Motor neuron (in vitro differentiated cells): ENCODE measurements around the gene RRAS2. TPM values are rescaled to one million over a fixed set of nuclear protein-coding genes. Genes with fewer than 3 reads are reported as not detected.

Experiments
- ATAC-seq, 8 experiments: fragments of 200-7000 bp; cut with Tn5 transposase; replicated peaks in 6 of 8; 2 replicates each; pipeline ENCODE4 v1.8.0; 2021; ENCODE audit warnings: mild to moderate bottlenecking in 8 of 8, moderate library complexity in 8 of 8
- H3K27ac ChIP-seq, 2 donors: fragments of 250-450 bp; sonication (Bioruptor Pico); 2 replicates each; pipeline ENCODE4 v1.9.0; 2021; ENCODE audit warnings: antibody characterized with exemption in 2 of 2, mild to moderate bottlenecking in 2 of 2, moderate library complexity in 1 of 2
- H3K4me1 ChIP-seq, 2 donors: fragments of 250-450 bp; sonication (Bioruptor Pico); replicated peaks in 1 of 2; 2 replicates each; pipeline ENCODE4 v1.6.1; 2021; ENCODE audit warnings: antibody characterized with exemption in 2 of 2, mild to moderate bottlenecking in 2 of 2, moderate library complexity in 1 of 2
- H3K4me3 ChIP-seq, 5 donors: fragments of 250-450 bp; sonication (Bioruptor Pico); 2 replicates each; pipeline ENCODE4 v1.9.0; 2021; ENCODE audit warnings: antibody characterized with exemption in 5 of 5, mild to moderate bottlenecking in 5 of 5, moderate library complexity in 4 of 5
- WGBS, 10 experiments: fragments of 450-650 bp; shearing (Covaris generic); methylation state at CpG; one replicate each; pipeline ENCODE4 v1.0.0; 2022; 5-methylcytosine and 5-hydroxymethylcytosine counted together
- in situ Hi-C, 9 experiments: fragments of 400-800 bp; cut with MboI; loops; one replicate each; pipeline ENCODE4 v1.15.0; 2021; ENCODE audit warnings: low sequenced_read_pairs in 9 of 9, low pct_unique_long_range_greater_than_20kb in 2 of 9; ENCODE audit not compliant: unreplicated experiment in 9 of 9
- total RNA-seq, 8 experiments: library from RNA; unstranded; fragments of 300-600 nt; gene quantifications; 2 replicates each; pipeline versions ENCODE4 v1.2.3 to v1.2.4, GENCODE V29; 2022

RRAS2 gene
- total RNA-seq, 8 experiments from 2014 or later: 12.8 to 58.0 (median 22.4) TPM

GRCh38 chr11:14329702-14330101 is 29.3 kb downstream of the RRAS2 start:
- in situ Hi-C loops: no loop called here
- WGBS, 10 experiments: 38 to 80% (median 76%) methylated on average over 1 to 2 of the region's 2 CpGs; no CpG with 5 or more reads in 3 of the 10 experiments
- Histone ChIP-seq H3K4me1 (no peaks in the 10 kb centered on the region), H3K4me3 (no peak overlapping the region), H3K27ac (no peak overlapping the region)
- no peak for ATAC-seq

- Histone ChIP-seq H3K4me1 (no peaks in the 10 kb centered on the region), H3K27ac (no peak overlapping the region), H3K4me3 (no peak overlapping the region)
- in situ Hi-C loops: no loop called here
- no peak for ATAC-seq
Measured at GRCh38 chr11:14327116-14327515, 31.9 kb downstream of the RRAS2 start.

- in situ Hi-C loops: no loop called here
- no peak overlapping the region for H3K27ac ChIP-seq
- H3K4me3 ChIP-seq: no peak overlapping the region
- ATAC-seq: no peak
- 90 to 100% (median 95%) methylated on average over 1 to 6 of the region's 6 CpGs for WGBS, 10 experiments
- H3K4me1 ChIP-seq: no peaks in the 10 kb centered on the region
Measured at GRCh38 chr11:14323118-14323676, 35.8 kb downstream of the RRAS2 start.

DNA sequence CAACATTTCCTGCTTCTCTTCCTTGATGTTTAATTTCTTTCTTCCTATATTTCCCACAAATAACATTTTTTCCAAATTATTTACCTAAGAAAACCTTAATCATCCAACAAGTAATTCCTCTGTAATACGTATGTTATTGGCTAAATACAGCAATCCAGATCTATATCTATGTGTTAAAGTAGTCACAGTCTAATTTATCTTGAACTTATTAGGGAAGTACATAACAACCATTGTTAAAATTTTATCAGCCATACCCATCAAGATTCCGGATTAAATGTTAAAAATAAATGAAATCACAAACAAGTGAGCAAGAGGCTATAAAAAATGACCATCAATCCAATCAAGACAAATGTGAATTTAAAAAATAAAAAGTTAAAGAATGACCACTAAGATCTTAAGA is 36.5 kb downstream of the RRAS2 start:
- Histone ChIP-seq H3K4me1 (no peaks in the 10 kb centered on the region), H3K4me3 (no peak overlapping the region), H3K27ac (no peak overlapping the region)
- WGBS, 10 experiments: 82 to 100% (median 98%) methylated on average over 1 to 2 of the region's 2 CpGs
- ATAC-seq: no peak
- in situ Hi-C loops: no loop called here

- 48 to 100% (median 65%) methylated on average over 2 to 3 of the region's 3 CpGs for WGBS, 10 experiments
- Histone ChIP-seq H3K4me1 (no peaks in the 10 kb centered on the region), H3K27ac (no peak overlapping the region), H3K4me3 (no peak overlapping the region)
- in situ Hi-C loops: no loop called here
- no peak for ATAC-seq
Measured at GRCh38 chr11:14320020-14320419, 39.0 kb downstream of the RRAS2 start.

GRCh38 chr11:14318581-14318981 is 40.4 kb downstream of the RRAS2 start:
- WGBS, 10 experiments: 57 to 100% (median 91%) methylated on average over 1 of the region's 1 CpG; no CpG with 5 or more reads in 4 of the 10 experiments
- Histone ChIP-seq H3K4me1 (no peaks in the 10 kb centered on the region), H3K4me3 (no peak overlapping the region), H3K27ac (no peak overlapping the region)
- ATAC-seq: no peak
- in situ Hi-C loops: no loop called here

DNA sequence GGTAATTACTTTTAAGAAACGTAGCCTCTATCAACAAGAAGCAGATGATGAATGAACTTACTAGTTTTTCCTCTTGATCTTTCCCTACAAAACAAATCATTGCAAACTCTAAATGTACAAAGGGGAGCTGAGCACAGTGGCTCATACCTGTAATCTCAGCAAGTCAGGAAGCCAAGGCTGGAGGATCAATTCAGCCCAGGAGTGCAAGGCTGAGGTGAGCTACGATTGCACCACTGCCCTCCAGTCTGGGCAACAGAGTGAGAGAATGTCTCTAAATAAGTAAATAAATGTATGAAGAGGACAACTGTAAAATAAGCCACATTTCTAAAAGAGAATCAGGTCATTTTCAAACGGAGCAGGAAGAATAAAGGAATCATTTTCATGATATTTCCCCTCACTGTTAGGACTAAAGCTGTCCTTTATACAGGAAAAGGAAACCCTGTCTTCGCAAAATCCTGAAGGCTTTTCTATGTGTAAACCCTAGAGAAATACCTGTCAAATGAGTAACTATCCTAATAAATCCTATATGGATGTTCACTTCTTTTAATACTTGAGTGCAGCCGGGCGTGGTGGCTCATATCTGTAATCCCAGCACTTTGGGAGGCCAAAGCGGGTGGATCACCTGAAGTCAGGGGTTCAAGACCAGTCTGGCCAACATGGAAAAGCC is 41.2 kb downstream of the RRAS2 start:
- no peak overlapping the region for H3K4me3 ChIP-seq
- ATAC-seq: no peak
- 75 to 97% (median 91%) methylated on average over 1 to 7 of the region's 7 CpGs; no CpG with 5 or more reads in 1 of the 10 experiments for WGBS, 10 experiments
- H3K27ac ChIP-seq: no peak overlapping the region
- no peaks in the 10 kb centered on the region for H3K4me1 ChIP-seq
- in situ Hi-C loops: no loop called here

GRCh38 chr11:14315130-14315529 is 43.9 kb downstream of the RRAS2 start:
- no peaks in the 10 kb centered on the region for H3K4me1 ChIP-seq
- no peak for ATAC-seq
- H3K4me3 ChIP-seq: no peak overlapping the region
- 92 to 100% (median 100%) methylated on average over 1 to 2 of the region's 2 CpGs; no CpG with 5 or more reads in 1 of the 10 experiments for WGBS, 10 experiments
- in situ Hi-C loops: no loop called here
- no peak overlapping the region for H3K27ac ChIP-seq

DNA sequence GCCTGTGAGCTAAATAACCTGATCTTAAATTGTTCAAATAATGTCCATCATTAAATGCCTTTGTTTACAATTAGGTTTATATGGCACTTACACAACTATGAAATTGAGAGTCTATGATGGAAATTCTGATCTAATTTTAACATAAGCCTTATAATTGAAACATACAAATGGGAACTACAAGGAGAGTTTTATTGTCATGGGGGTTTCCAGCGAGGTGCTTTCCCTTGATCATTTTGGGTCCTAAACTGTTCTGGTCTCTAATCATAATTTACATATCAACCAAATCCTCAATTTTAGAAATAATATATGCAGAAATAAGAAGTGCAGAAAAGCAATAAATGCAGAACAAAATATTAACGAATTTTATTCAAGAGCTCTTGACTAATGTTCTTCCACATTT is 44.9 kb downstream of the RRAS2 start:
- Histone ChIP-seq H3K4me3 (no peak overlapping the region), H3K4me1 (peaks cover 0 to 3% of the 10 kb centered on the region in 2 donors), H3K27ac (no peak overlapping the region)
- in situ Hi-C loops: no loop called here
- WGBS, 10 experiments: 66 to 100% (median 83%) methylated on average over 1 to 2 of the region's 2 CpGs
- no peak for ATAC-seq

DNA sequence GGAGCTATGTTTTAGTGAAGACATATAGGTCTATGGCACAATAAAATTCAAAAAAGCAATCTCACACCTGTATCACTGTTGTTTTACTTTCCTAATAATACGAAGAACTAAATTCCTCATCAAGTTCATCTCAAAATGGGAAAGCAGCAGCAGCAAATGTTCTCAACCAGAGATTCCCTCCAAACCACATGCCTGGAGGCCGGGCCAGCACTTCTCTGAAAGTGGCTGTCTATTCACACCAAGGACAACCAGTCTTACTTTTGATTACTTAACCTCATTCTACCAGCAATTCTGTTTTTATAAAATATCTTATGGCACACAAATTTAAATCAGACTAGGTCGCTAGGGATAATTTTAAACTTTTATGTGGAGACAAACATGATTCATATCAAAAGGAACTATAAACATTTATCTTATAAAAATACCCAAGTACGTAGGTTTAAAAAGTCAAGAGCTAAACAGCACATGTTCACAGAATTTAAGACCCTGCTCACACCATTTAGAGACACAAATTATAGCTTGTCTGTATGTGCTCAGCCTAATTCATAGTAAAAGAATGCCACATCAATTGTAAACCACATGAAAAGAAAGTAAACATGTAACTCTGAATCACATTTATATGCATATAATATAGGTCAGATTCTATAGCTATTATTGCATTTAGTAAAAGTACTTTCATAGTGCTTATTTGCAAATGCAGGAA is 46.1 kb downstream of the RRAS2 start:
- 38 to 100% (median 96%) methylated on average over 2 to 4 of the region's 4 CpGs; no CpG with 5 or more reads in 2 of the 10 experiments for WGBS, 10 experiments
- Histone ChIP-seq H3K4me1 (peaks cover 3 to 4% of the 10 kb centered on the region in 2 donors), H3K4me3 (no peak overlapping the region), H3K27ac (no peak overlapping the region)
- ATAC-seq: no peak
- in situ Hi-C loops: no loop called here

GRCh38 chr11:14310679-14311078 is 48.3 kb downstream of the RRAS2 start:
- ATAC-seq: peak in 3 of 8 experiments; percentile 19 to 60 (median 26)
- 0 to 100% (median 14%) methylated on average over 1 of the region's 1 CpG; no CpG with 5 or more reads in 5 of the 10 experiments for WGBS, 10 experiments
- Histone ChIP-seq H3K4me1 (peaks cover 3 to 4% of the 10 kb centered on the region in 2 donors), H3K4me3 (no peak overlapping the region), H3K27ac (no peak overlapping the region)
- in situ Hi-C loops: no loop called here

DNA sequence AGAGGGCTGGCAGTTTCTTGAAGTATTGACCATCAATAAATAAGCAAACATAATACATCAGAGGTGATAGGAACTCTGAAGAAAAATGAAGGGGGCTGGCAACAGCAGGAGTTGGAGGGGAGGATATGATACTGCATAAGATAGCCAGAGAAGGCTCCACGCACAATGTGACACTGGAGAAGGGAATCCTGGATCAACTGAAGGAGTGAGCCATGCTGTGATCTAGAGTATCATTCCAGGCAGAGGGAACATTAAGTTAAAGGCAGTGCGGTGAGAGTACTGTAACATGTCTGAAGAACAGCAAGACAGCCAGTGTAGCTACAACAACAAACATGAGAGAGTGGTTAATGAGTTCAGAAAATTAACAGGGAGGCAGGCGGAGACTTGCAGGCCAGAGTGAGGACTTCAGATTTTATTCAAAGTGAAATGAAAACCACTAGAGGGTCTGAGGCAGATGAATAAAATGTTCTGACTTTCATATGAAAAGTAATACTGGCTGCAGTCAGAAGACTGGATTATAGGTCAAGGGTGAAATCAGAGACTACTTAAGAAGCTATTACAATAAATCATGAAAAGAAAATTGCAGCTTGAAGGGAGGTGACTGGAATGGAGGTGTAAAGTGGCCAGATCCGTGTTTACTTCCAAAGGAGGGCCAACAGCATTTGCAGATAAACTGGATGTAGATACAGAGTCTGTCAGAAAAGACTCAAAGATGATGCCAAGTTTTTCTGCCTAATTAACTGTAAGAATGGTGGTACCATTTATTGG is 49.4 kb downstream of the RRAS2 start:
- peaks cover 3 to 4% of the 10 kb centered on the region in 2 donors for H3K4me1 ChIP-seq
- no peak overlapping the region for H3K27ac ChIP-seq
- no peak overlapping the region for H3K4me3 ChIP-seq
- in situ Hi-C loops: loop anchor here in 1 of 9 experiments (10.0 kb wide), 1 partner anchor 155 kb away; no protein-coding TSS in a partner anchor
- ATAC-seq: peak in 4 of 8 experiments; percentile 10 to 46 (median 40)
- 65 to 93% (median 80%) methylated on average over 2 to 4 of the region's 4 CpGs; no CpG with 5 or more reads in 4 of the 10 experiments for WGBS, 10 experiments
